ENCODE results near the gene RNU1-1.
"Not testable (repeated sequence)": the region's sequence is repeated elsewhere in the genome, so short reads cannot be mapped to it uniquely, and the experiment has no call there.

The RNU1-1 gene

DNA sequence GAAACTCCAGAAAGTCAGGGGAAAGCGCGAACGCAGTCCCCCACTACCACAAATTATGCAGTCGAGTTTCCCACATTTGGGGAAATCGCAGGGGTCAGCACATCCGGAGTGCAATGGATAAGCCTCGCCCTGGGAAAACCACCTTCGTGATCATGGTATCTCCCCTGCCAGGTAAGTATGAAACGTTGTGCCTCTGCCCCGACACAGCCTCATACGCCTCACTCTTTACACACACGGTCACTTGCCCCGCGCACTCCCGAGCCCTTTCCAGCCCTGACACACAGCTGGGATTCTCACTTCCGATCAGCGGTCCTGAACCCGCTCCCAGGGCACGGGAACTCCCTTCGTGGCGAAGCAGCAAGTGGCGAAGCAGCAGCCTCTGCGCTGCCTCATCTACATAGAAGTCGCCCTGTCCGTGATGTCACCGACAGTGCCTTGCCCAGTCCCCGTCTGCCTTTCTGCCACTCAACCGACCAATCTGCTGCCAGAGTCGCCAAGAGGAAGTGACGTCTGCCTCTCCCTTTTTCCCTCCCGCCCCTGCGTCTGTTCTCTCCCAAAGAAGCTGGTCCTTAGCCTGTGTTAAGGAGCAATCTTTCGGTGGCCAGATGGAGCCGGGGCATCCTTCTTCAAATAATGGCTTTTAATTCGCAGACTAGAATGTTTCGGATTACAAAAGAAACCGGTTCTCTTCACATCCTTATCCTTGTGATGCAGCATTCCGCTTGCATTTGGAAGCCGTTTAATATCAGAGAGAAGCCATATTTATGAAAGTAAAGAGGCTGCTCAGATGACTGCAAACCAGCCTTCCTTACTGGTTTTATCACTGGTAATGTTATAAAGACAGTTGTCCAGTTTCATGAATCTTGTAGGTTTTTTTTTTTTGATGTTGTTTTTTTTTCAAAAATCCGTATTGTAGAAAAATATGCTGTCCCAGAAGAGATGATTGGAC is at the start of gene RNU1-1:
Gene RNU1-1, minus strand, starts transcription at position 179 of the 949 bp plus-strand sequence.
- in situ Hi-C loops (cut with MboI; ENCODE audit: low sequenced_read_pairs): loop anchor here (25.0 kb wide), 1 partner anchor 98 kb away; the partner anchor contains the start of gene NBPF1

DNA sequence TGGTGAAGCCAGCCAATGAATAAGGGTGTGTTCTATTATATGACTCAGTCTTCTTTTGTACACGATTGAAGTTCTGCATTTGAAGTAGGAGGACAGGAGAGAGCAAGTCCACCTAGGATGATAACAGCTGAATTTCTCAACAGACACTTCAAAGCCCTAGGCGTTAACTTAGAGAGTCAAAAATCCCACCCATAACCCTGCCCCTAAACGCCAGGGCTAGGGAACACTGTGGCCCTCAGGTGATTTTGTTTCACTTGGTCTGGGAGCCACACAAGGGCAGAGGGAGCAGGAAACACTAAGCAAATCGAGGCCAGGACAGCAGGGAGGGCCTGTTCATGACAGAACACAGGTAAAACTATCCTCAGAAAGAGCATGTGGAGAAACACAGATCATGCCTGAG is 47.0 kb upstream of the RNU1-1 start:
- in situ Hi-C loops (cut with MboI; ENCODE audit: low sequenced_read_pairs): not testable (repeated sequence)

DNA sequence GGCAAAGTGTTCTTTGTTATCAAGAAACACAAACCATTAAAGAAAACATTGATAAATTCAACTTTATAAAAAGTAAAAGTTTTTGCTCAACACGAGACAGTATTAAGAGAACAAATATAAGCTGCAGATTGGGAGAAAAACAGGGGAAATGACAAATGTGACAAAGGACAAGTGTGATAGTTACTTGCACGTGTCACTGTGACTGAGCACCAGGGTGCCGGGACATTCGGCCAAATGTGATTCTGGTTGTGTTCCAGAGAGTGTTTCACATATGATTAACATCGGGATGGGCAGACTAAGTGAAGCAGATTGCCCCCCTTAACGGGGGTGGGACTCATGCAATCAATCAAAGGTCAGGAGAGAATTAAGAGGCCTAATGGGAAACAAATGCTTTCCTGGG is 46.4 kb upstream of the RNU1-1 start:
- in situ Hi-C loops (cut with MboI; ENCODE audit: low sequenced_read_pairs): not testable (repeated sequence)

DNA sequence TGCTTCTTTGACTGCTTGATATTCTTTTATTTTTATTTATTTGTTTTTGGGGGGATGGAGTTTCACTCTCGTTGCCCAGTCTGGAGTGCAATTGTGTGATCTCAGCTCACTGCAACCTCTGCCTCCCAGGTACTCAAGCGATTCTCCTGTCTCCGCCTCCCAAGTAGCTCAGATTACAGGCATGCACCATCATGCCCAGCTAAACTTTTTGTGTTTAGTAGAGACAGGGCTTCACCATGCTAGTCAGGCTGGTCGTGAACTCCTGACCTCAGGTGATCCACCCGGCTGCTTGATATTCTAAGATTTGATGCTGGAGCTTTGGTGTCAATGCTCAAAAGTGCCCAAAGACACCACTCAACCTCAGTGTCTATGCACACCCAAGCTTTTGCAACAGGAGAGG is 45.6 kb upstream of the RNU1-1 start:
- in situ Hi-C loops (cut with MboI; ENCODE audit: low sequenced_read_pairs): not testable (repeated sequence)

- in situ Hi-C loops (cut with MboI; ENCODE audit: low sequenced_read_pairs): not testable (repeated sequence)
These were observed 42.9 kb upstream of the RNU1-1 start for GRCh38 chr1:16557034-16557433.

DNA sequence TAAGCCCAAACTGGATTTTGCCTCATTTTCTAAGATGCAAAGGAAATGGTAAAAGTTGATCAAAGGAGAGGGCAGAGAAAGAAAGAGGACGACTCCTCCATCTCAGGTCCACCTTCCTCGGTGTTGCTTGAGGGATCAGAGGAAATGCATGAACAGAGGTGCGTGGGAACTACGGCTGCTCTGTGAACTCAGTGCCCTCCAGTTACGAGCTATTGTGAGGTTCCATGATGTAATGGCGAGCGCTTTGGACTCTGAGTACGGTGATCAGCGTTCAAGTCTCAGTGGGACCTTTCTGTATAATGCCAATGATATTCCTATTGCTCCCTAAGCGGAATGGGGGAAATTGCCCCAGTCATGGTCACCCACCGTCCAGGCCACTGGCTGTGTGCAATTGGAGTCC is 39.2 kb upstream of the RNU1-1 start:
- in situ Hi-C loops (cut with MboI; ENCODE audit: low sequenced_read_pairs): not testable (repeated sequence)

- in situ Hi-C loops (cut with MboI; ENCODE audit: low sequenced_read_pairs): not testable (repeated sequence)
These were observed 36.3 kb upstream of the RNU1-1 start for GRCh38 chr1:16550212-16550918.

GRCh38 chr1:16549545-16549944 is 35.5 kb upstream of the RNU1-1 start:
- in situ Hi-C loops (cut with MboI; ENCODE audit: low sequenced_read_pairs): not testable (repeated sequence)

- in situ Hi-C loops (cut with MboI; ENCODE audit: low sequenced_read_pairs): not testable (repeated sequence)
These were observed 33.6 kb upstream of the RNU1-1 start for GRCh38 chr1:16547502-16548241.

DNA sequence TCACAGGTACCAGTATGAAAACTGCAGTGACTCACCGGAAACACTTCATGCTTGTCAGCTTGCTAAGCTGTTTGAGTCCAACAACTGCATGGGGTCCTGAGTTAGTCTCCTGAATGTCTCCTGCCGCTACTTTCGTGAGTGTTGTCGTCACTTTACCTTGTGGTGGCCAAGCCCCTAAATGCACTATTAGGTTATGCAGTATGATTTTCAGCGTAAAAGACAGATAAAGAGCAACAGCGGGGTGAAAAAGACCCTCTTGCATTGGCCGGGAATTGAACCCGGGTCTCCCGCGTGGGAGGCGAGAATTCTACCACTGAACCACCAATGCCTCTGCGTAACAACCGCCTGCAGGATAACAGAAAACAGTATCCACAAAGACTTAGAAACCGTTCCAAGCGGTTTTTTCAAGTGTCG is 31.6 kb upstream of the RNU1-1 start:
- in situ Hi-C loops (cut with MboI; ENCODE audit: low sequenced_read_pairs): not testable (repeated sequence)

DNA sequence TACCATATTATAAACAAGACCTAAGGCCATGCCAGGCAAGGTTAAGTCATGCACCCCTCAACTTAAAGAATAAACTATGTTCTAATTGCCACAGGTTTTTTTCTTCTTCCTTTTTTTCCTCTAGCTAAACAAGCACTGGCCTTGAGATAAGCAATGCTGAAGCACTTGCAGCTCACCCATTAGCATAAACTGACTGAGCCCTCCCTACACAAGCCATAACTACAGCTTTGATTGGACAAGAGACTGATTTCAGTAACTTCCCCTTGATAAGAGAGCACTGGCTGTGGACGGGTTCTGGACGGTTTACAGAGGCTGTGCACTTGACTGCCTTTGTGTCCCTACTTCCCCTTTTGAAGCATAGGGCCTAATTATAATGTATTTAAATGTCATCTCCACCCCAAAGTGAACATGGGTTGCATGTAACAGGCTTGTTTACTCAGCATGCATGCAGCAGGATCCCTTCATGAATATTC is 26.4 kb upstream of the RNU1-1 start:
- in situ Hi-C loops (cut with MboI; ENCODE audit: low sequenced_read_pairs): not testable (repeated sequence)

GRCh38 chr1:16537528-16537927 is 23.4 kb upstream of the RNU1-1 start:
- in situ Hi-C loops (cut with MboI; ENCODE audit: low sequenced_read_pairs): not testable (repeated sequence)

GRCh38 chr1:16536796-16537195 is 22.7 kb upstream of the RNU1-1 start:
- in situ Hi-C loops (cut with MboI; ENCODE audit: low sequenced_read_pairs): not testable (repeated sequence)

DNA sequence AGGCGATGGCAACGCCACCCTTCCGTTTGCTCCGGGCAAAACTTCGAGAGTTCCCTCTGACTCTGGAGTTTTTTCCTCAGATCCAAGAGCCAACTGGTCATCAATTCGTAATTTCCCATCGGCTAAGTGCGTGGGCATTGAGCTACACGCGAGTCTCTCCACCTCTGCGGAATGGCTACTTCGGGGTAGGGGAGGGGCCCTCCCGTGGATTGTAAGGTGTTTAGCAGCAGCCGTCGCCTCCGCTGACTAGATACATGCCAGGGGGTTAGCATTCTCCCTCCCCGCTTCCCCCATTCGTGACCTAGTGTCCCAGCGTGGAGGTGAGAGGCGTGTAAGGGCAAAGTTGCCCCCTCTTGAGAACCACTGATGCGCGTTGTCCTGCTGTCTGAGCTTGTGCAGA is 21.8 kb upstream of the RNU1-1 start:
- in situ Hi-C loops (cut with MboI; ENCODE audit: low sequenced_read_pairs): not testable (repeated sequence)

DNA sequence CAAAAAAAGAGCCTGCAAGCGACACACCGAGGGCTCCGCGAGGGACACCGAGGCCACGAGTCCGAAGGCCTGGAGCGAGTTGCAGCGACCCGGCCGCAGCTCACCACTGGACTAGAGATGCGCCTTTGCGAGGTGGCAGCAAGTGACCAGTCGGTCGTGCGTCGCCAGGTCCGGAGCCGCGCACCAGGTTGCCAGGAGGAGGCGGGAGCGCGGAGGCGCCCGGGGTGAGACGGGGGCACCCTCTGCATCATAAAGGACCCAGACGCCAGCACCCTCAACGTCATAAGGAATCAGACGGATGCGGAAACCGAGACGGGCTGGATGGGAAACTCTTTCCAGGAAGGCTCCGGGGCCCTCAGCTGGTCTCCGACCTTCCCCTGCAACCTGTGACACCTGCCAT is 21.4 kb upstream of the RNU1-1 start:
- in situ Hi-C loops (cut with MboI; ENCODE audit: low sequenced_read_pairs): not testable (repeated sequence)

GRCh38 chr1:16534829-16535456 is 20.9 kb upstream of the RNU1-1 start:
- in situ Hi-C loops (cut with MboI; ENCODE audit: low sequenced_read_pairs): not testable (repeated sequence)

DNA sequence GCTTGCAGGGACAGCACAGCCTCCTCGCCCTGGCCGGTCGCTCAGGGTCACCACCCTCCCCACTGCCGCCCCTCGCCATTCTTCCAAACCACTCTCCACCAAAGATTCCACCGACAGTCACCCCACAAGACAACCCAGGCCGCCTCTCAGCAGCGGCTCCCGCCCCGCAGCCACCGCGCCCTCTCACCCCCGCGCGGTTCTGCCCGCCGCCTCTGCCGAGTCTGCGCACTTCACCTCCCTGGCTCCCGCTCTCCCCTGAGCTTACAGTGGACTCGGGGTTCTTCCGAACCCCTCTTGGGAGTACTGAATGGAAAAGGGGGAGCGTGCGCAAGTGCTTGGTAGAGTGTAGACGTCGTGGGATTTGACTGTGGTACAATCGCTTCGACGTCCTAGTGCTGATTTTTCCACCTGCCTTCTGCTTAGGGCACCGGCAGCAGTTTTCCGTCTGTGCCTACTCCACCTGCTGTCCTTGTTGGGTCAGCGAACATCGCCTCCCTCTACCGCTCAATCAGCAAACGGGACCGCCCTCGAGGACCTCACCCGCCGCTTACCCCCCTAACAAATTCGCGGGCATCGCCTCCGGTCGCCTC is 20.2 kb upstream of the RNU1-1 start:
- in situ Hi-C loops (cut with MboI; ENCODE audit: low sequenced_read_pairs): not testable (repeated sequence)

DNA sequence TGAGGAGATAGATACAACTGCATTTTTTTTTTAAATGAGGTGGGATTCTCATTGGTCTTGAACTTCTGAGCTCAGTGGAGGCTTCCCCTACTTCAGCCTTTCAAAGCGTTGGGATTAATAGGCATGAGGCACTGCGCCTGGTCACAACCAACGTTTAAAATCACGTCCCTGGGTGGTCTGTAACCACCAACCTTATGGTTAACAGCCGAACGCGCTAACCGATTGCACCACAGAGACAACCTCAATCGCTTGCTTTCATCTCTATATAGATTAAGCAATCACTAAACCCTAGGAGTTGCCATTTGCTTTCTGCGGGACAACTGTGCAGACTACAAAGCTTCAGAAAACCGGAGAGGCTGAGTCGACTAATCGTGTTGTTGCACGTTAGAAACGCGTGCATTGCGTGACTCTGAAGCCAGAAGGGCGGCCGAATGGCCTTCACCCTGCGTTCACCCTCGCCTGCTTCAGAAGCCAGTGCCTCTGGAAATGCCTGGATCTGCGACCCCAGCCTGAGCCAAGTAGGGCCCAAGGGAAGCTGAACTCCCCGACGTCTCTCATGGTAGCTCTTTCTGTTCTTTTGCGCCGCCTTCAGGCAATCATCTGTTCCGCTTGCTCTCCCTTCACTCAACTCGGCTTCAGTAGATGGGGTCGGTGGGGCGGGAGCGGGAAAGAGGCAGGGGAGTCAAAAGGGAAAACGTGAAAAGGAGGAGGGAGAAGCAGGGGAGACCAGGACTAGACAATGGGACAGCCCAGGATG is 18.3 kb upstream of the RNU1-1 start:
- in situ Hi-C loops (cut with MboI; ENCODE audit: low sequenced_read_pairs): not testable (repeated sequence)

- in situ Hi-C loops (cut with MboI; ENCODE audit: low sequenced_read_pairs): not testable (repeated sequence)
These were observed 14.3 kb upstream of the RNU1-1 start for GRCh38 chr1:16528338-16528737.

Measured in HL-60/S4 treated with retinoic acid at 250 ng/mL for 4 days and 3 days (cell line).